HEK293 (cell line): Measurements from ENCODE around the gene XPR1.

ENCODE experiments used
- CTCF ChIP-seq: fragments of 450-650 bp; formaldehyde crosslinking; IDR thresholded peaks from 2 replicates; pipeline ENCODE4 v1.5.1; 2016; ENCODE audit warnings: missing biosample characterization, missing genetic modification characterization
- HIC1 ChIP-seq: fragments of 450-650 bp; formaldehyde crosslinking; IDR thresholded peaks from 2 replicates; pipeline ENCODE4 v1.5.1; 2016; ENCODE audit warnings: missing biosample characterization, missing genetic modification characterization
- PBX3 ChIP-seq: sonication (generic); formaldehyde crosslinking; IDR thresholded peaks from 2 replicates; pipeline ENCODE4 v1.8.1; 2022; ENCODE audit warnings: mild to moderate bottlenecking, moderate library complexity, missing genetic modification reagents
- REST ChIP-seq: fragments of 450-650 bp; formaldehyde crosslinking; IDR thresholded peaks from 2 replicates; pipeline ENCODE4 v1.5.1; 2016; ENCODE audit warnings: missing biosample characterization, missing genetic modification characterization
- SCRT2 ChIP-seq: fragments of 450-650 bp; formaldehyde crosslinking; IDR thresholded peaks from 2 replicates; pipeline ENCODE4 v1.5.1; 2016; ENCODE audit warnings: missing biosample characterization, missing genetic modification characterization
- TCF7L2 ChIP-seq: IDR thresholded peaks from 2 replicates; pipeline ENCODE4 v1.6.1; 2011; ENCODE audit warnings: low read depth, mild to moderate bottlenecking, inconsistent platforms, low read length, moderate library complexity, borderline replicate concordance
- ZBTB21 ChIP-seq: fragments of 450-650 bp; formaldehyde crosslinking; IDR thresholded peaks from 2 replicates; pipeline ENCODE4 v1.5.1; 2017; ENCODE audit warnings: missing biosample characterization, missing genetic modification characterization
- ZNF214 ChIP-seq: fragments of 450-650 bp; formaldehyde crosslinking; IDR thresholded peaks from 2 replicates; pipeline ENCODE4 v1.5.1; 2017; ENCODE audit warnings: missing biosample characterization, mild to moderate bottlenecking, missing genetic modification characterization, borderline replicate concordance
- ZNF292 ChIP-seq: fragments of 450-650 bp; formaldehyde crosslinking; IDR thresholded peaks from 2 replicates; pipeline ENCODE4 v1.5.1; 2016; ENCODE audit warnings: low read depth, missing biosample characterization, missing genetic modification characterization, borderline replicate concordance
- ZNF362 ChIP-seq: fragments of 450-650 bp; formaldehyde crosslinking; IDR thresholded peaks from 2 replicates; pipeline ENCODE4 v1.5.1; 2016; ENCODE audit warnings: missing biosample characterization, missing genetic modification characterization
- ZNF488 ChIP-seq: fragments of 450-650 bp; formaldehyde crosslinking; IDR thresholded peaks from 2 replicates; pipeline ENCODE4 v1.5.1; 2016; ENCODE audit warnings: missing biosample characterization, missing genetic modification characterization
- ZNF549 ChIP-seq: fragments of 450-650 bp; IDR thresholded peaks from 2 replicates; pipeline ENCODE4 v1.5.1; 2018; ENCODE audit warnings: missing biosample characterization, missing genetic modification characterization, mild to moderate bottlenecking, inconsistent platforms, moderate library complexity

- no peak for TF ChIP-seq ZNF362
- no peak for TF ChIP-seq TCF7L2
- no peak for TF ChIP-seq ZNF488 (tag by site-specific recombination)
- TF ChIP-seq CTCF, result no peak
- no peak for TF ChIP-seq ZBTB21 (tag by site-specific recombination)
- TF ChIP-seq PBX3 (CRISPR knock-in tag), result no peak
- TF ChIP-seq SCRT2 (tag by site-specific recombination), result no peak
- TF ChIP-seq ZNF214 (tag by site-specific recombination), result no peak
- TF ChIP-seq ZNF292 (tag by site-specific recombination), result no peak
- no peak for TF ChIP-seq ZNF549 (tag by site-specific recombination)
- TF ChIP-seq REST (tag by site-specific recombination), result no peak
- TF ChIP-seq HIC1 (tag by site-specific recombination), result no peak
Measured at GRCh38 chr1:180939711-180940103, 307.9 kb downstream of the XPR1 start.
